ENCODE measurements around the gene KLLN. TPM values are rescaled to one million over a fixed set of nuclear protein-coding genes. Genes with fewer than 3 reads are reported as not detected.

The KLLN gene
- total and polyA plus RNA-seq, 2 of the 13 experiments (the other 11 are each of a cell fraction or from before 2014, with no cell fraction given), result 0.08 to 0.44 TPM

- no peak for ATAC-seq
- H3K9ac ChIP-seq (ENCODE audit: insufficient read depth, low read depth, low read length), result no peak overlapping the region
- no peak for TF ChIP-seq ZNF629 (CRISPR knock-in tag; conservative IDR thresholded peaks at IDR 0.05)
- TF ChIP-seq ZBTB39 (CRISPR knock-in tag; IDR thresholded peaks at IDR 0.05), result no peak
- no peak for TF ChIP-seq HNRNPL (IDR thresholded peaks at IDR 0.05; ENCODE audit: low read depth, low read length)
- TF ChIP-seq POLR2A (IDR thresholded peaks at IDR 0.05; ENCODE audit: insufficient read depth in 1 of 2, low read depth in 2 of 2, low read length in 2 of 2), result no peak
- no peak for TF ChIP-seq ZFP41 (CRISPR knock-in tag; IDR thresholded peaks at IDR 0.05; ENCODE audit: borderline replicate concordance)
- TF ChIP-seq NR2C2 (CRISPR knock-in tag; IDR thresholded peaks at IDR 0.05; ENCODE audit: borderline replicate concordance), result no peak
- TF ChIP-seq ZNF335 (CRISPR knock-in tag; IDR thresholded peaks at IDR 0.05), result no peak
- TF ChIP-seq MTERF4 (CRISPR knock-in tag; IDR thresholded peaks at IDR 0.05), result no peak
- no peak for TF ChIP-seq ZNF562 (CRISPR knock-in tag; IDR thresholded peaks at IDR 0.05; ENCODE audit: borderline replicate concordance)
- TF ChIP-seq ZNF136 (CRISPR knock-in tag; IDR thresholded peaks at IDR 0.05; ENCODE audit: low read depth), result no peak
- no peak for TF ChIP-seq RERE (CRISPR knock-in tag; IDR thresholded peaks at IDR 0.05; ENCODE audit: low read depth)
- no peak for TF ChIP-seq ZBTB34 (CRISPR knock-in tag; IDR thresholded peaks at IDR 0.05)
- TF ChIP-seq SRSF9 (IDR thresholded peaks at IDR 0.05; ENCODE audit: borderline replicate concordance, insufficient read depth, low read depth, low read length, poor library complexity, severe bottlenecking), result no peak
- TF ChIP-seq RAD21 (CRISPR knock-in tag; IDR thresholded peaks at IDR 0.05), result no peak
- no peak for TF ChIP-seq HHEX (CRISPR knock-in tag; IDR thresholded peaks at IDR 0.05)
- no peak for TF ChIP-seq ZFP62 (CRISPR knock-in tag; IDR thresholded peaks at IDR 0.05)
- TF ChIP-seq ZSCAN31 (CRISPR knock-in tag; IDR thresholded peaks at IDR 0.05; ENCODE audit: low read depth), result no peak
These were observed 17.7 kb downstream of the KLLN start for GRCh38 chr10:87845624-87845998.

More at GRCh38 chr10:87845624-87845998, 17.7 kb downstream of the KLLN start:
- CTCF ChIA-PET (ENCODE audit: low intra/inter-chr PET ratio, low total read pairs), result no interaction called here
- in situ Hi-C loops (cut with HindIII; ENCODE audit: extremely low pct_ligation_motif_present, low pct_unique_long_range_greater_than_20kb) (no loop called here), intact Hi-C loops (cut with micrococcal nuclease; ENCODE audit: unreplicated experiment) (no loop called here)
- Histone ChIP-seq H3K36me3 (replicated peaks in 1 of 2; ENCODE audit: control insufficient read depth in 1 of 2, insufficient read depth in 2 of 2, low read length in 2 of 2) (no peaks in the 10 kb centered on the region), H3K4me3 (replicated peaks in 1 of 3; ENCODE audit: insufficient read depth in 1 of 3, low read depth in 2 of 3, low read length in 3 of 3) (no peak overlapping the region), H4K20me1 (ENCODE audit: insufficient read depth, low read length) (no peaks in the 10 kb centered on the region), H3K27me3 (ENCODE audit: control insufficient read depth in 1 of 2, insufficient read depth in 2 of 2, low read length in 2 of 2) (no peaks in the 10 kb centered on the region), H2AFZ (ENCODE audit: low read length) (no peak overlapping the region), H3K9me3 (ENCODE audit: low read length) (no peaks in the 10 kb centered on the region), H3K4me2 (ENCODE audit: low read depth, low read length) (no peak overlapping the region), H3K4me1 (ENCODE audit: insufficient read depth, low read length) (peaks cover 28% of the 10 kb centered on the region), H3K27ac (ENCODE audit: extremely low read length, insufficient read depth, low read length) (no peak overlapping the region), H3K79me2 (ENCODE audit: insufficient read depth, low read length) (no peaks in the 10 kb centered on the region)
- 94% methylated on average over 3 of the region's 3 CpGs for WGBS (ENCODE audit: low lambda C conversion rate)
- DNase-seq (ENCODE audit: low spot score), result no peak
- FAIRE-seq, result no peak
- no TSS peak for BruUV-seq (replicated peaks)
- POLR2A ChIA-PET, result interaction anchor here (1.0 to 2.4 kb wide), 2 partner anchors 17 to 27 kb away, joined by 3 to 13 read pairs; partner anchors contain the start of genes ATAD1, KLLN and PTEN

Measured in HepG2 (cell line).